AG10803 (cell line): Measurements from ENCODE around the gene ACOXL.

Source experiments
- DNase-seq: peaks from one replicate; pipeline ENCODE4 v3.0.0; 2010; ENCODE audit warnings: low read depth
- H3K4me3 ChIP-seq: 2 replicates; pipeline ENCODE4 v1.5.1; 2011; ENCODE audit warnings: mild to moderate bottlenecking, low read length, control low read depth
- CTCF ChIP-seq: conservative IDR thresholded peaks from 2 replicates; pipeline ENCODE4 v1.5.1; 2011; ENCODE audit warnings: mild to moderate bottlenecking, low read length, control low read depth, inconsistent platforms

ACOXL gene

GRCh38 chr2:110804433-110804832 is 72.1 kb downstream of the ACOXL start:
- TF ChIP-seq CTCF = no peak
- DNase-seq = no peak
- no peak overlapping the region for H3K4me3 ChIP-seq

- no peak overlapping the region for H3K4me3 ChIP-seq
- no peak for TF ChIP-seq CTCF
- no peak for DNase-seq
These were observed 72.5 kb downstream of the ACOXL start for GRCh38 chr2:110804915-110805314.

- no peak overlapping the region for H3K4me3 ChIP-seq
- no peak for DNase-seq
- no peak for TF ChIP-seq CTCF
These were observed 73.6 kb downstream of the ACOXL start for GRCh38 chr2:110805894-110806452.

- TF ChIP-seq CTCF = no peak
- no peak overlapping the region for H3K4me3 ChIP-seq
- peak; percentile 36 for DNase-seq
These were observed 75.1 kb downstream of the ACOXL start for GRCh38 chr2:110807522-110807921.

- no peak for DNase-seq
- no peak overlapping the region for H3K4me3 ChIP-seq
- TF ChIP-seq CTCF = no peak
These were observed 78.0 kb downstream of the ACOXL start for GRCh38 chr2:110810404-110810803.

- no peak overlapping the region for H3K4me3 ChIP-seq
These were observed 80.6 kb downstream of the ACOXL start for GRCh38 chr2:110812726-110813645.

More at GRCh38 chr2:110812726-110813645, 80.6 kb downstream of the ACOXL start:
- TF ChIP-seq CTCF = no peak
- no peak for DNase-seq
